GM12878 (cell line): ENCODE data around the gene TYR. TPM values are rescaled to one million over a fixed set of nuclear protein-coding genes. Genes with fewer than 3 reads are reported as not detected.

Source experiments
- ATAC-seq: fragments of 200-7000 bp; cut with Tn5 transposase; 3 replicates; pipeline ENCODE4 v1.9.1; 2020; ENCODE audit warnings: mild to moderate bottlenecking, moderate library complexity
- BruUV-seq: library from RNA; stranded (reverse); fragments of 400-500 nt; replicated peaks from 2 replicates; lab custom pipeline; 2021; lab: Mats Ljungman, UMichigan
- CTCF ChIA-PET: fragments of 300-600 bp; sonication (Branson Sonifier 250); formaldehyde crosslinking; extraction: SDS; loops from one replicate; lab custom pipeline; 2021; ENCODE audit warnings: inconsistent platforms; lab: Yijun Ruan, JAX
- POLR2A ChIA-PET: fragments of 350-600 bp; formaldehyde crosslinking; extraction: SDS; loops from one replicate; lab custom pipeline; 2021; ENCODE audit warnings: inconsistent platforms; lab: Charles Lee
- RAD21 ChIA-PET: fragments of 300-600 bp; sonication (Branson Sonifier 250); formaldehyde crosslinking; loops from one replicate; lab custom pipeline; 2023; ENCODE audit warnings: antibody characterized with exemption; ENCODE audit not compliant: unreplicated experiment; lab: Charles Lee
- SMC1A ChIA-PET: fragments of 300-600 bp; sonication (Branson Sonifier 250); formaldehyde crosslinking; loops from one replicate; lab custom pipeline; 2023; ENCODE audit not compliant: unreplicated experiment, uncharacterized antibody; lab: Charles Lee
- DNase-seq: peaks from one replicate; pipeline ENCODE4 v3.0.0-alpha.2; 2011; ENCODE audit warnings: low read depth, low spot score
- FAIRE-seq: peaks from 3 replicates; lab custom pipeline; 2011; peaks lifted over from hg19 to GRCh38; lab: Jason Lieb, UNC
- H2AFZ ChIP-seq: 2 replicates; pipeline ENCODE4 v1.6.0; 2011; ENCODE audit warnings: low read depth, low read length, control low read depth; ENCODE audit not compliant: control insufficient read depth
- H3K27ac ChIP-seq: 2 replicates; pipeline ENCODE4 v1.5.1; 2011; ENCODE audit warnings: control low read depth; ENCODE audit not compliant: control insufficient read depth, insufficient read depth
- H3K27me3 ChIP-seq, 2 experiments: replicated peaks in 1 of 2; 2 replicates each; pipeline versions ENCODE4 v1.6.0 to v1.6.1; 2011; ENCODE audit warnings: low read length in 1 of 2; ENCODE audit not compliant: control insufficient read depth in 2 of 2, insufficient read depth in 2 of 2
- H3K36me3 ChIP-seq, 2 experiments: 2 replicates each; pipeline ENCODE4 v1.5.1; 2011; ENCODE audit warnings: low read length in 1 of 2; ENCODE audit not compliant: control insufficient read depth in 2 of 2, insufficient read depth in 2 of 2
- H3K4me1 ChIP-seq: 2 replicates; pipeline ENCODE4 v1.6.1; 2011; ENCODE audit warnings: mild to moderate bottlenecking, low read length, moderate library complexity, mixed read lengths; ENCODE audit not compliant: control insufficient read depth, insufficient read depth
- H3K4me2 ChIP-seq: 2 replicates; pipeline ENCODE4 v1.6.0; 2011; ENCODE audit warnings: control low read depth; ENCODE audit not compliant: control insufficient read depth, insufficient read depth
- H3K4me3 ChIP-seq: fragments of 200-600 bp; sonication (generic); 2 replicates; pipeline ENCODE4 v1.5.1; 2016
- H3K79me2 ChIP-seq: 2 replicates; pipeline ENCODE4 v1.6.0; 2011; ENCODE audit warnings: low read length; ENCODE audit not compliant: control insufficient read depth, insufficient read depth
- H3K9ac ChIP-seq: 2 replicates; pipeline ENCODE4 v1.8.0; 2011; ENCODE audit warnings: low read length, control low read depth, mixed read lengths; ENCODE audit not compliant: control insufficient read depth, insufficient read depth
- H3K9me3 ChIP-seq: replicated peaks from 3 replicates; pipeline ENCODE4 v1.5.1; 2011; ENCODE audit warnings: mild to moderate bottlenecking, low read length; ENCODE audit not compliant: control insufficient read depth, insufficient read depth
- H4K20me1 ChIP-seq: 2 replicates; pipeline ENCODE4 v1.6.0; 2011; ENCODE audit not compliant: control insufficient read depth, insufficient read depth
- BRCA1 ChIP-seq: IDR thresholded peaks from 2 replicates; pipeline ENCODE4 v1.6.1; 2011; ENCODE audit warnings: low read depth, low read length, improper control_type of control experiment
- EED ChIP-seq: sonication (generic); IDR thresholded peaks from 2 replicates; pipeline ENCODE4 v1.6.1; 2016; ENCODE audit warnings: antibody characterized with exemption, low read depth
- IKZF2 ChIP-seq, 2 experiments: fragments of 450-650 bp; IDR thresholded peaks; 2 replicates each; pipeline ENCODE4 v1.6.1; 2017; ENCODE audit warnings: mild to moderate bottlenecking in 2 of 2, moderate library complexity in 2 of 2
- NBN ChIP-seq: fragments of 450-650 bp; IDR thresholded peaks from 2 replicates; pipeline ENCODE4 v1.6.1; 2016
- PAX5 ChIP-seq: IDR thresholded peaks from 2 replicates; pipeline ENCODE4 v1.6.1; 2011; ENCODE audit warnings: low read depth, low read length, borderline replicate concordance
- POLR2AphosphoS5 ChIP-seq: IDR thresholded peaks from 2 replicates; pipeline ENCODE4 v1.6.1; 2011; ENCODE audit warnings: mild to moderate bottlenecking, low read length, inconsistent platforms
- RB1 ChIP-seq: fragments of 450-650 bp; formaldehyde crosslinking; IDR thresholded peaks from 2 replicates; pipeline ENCODE4 v1.6.1; 2017; ENCODE audit warnings: mild to moderate bottlenecking, borderline replicate concordance
- SMAD1 ChIP-seq: fragments of 450-650 bp; IDR thresholded peaks from 2 replicates; pipeline ENCODE4 v1.6.1; 2018; ENCODE audit warnings: mild to moderate bottlenecking, low read depth; ENCODE audit not compliant: partially characterized antibody
- SMC3 ChIP-seq: IDR thresholded peaks from 2 replicates; pipeline ENCODE4 v1.6.1; 2011; ENCODE audit warnings: low read length, improper control_type of control experiment, borderline replicate concordance
- WRNIP1 ChIP-seq: IDR thresholded peaks from 2 replicates; pipeline ENCODE4 v1.6.1; 2011; ENCODE audit warnings: low read depth, low read length, improper control_type of control experiment, borderline replicate concordance
- ZBTB4 ChIP-seq: fragments of 450-650 bp; formaldehyde crosslinking; IDR thresholded peaks from 2 replicates; pipeline ENCODE4 v1.4.0; 2022; ENCODE audit warnings: mild to moderate bottlenecking, moderate library complexity
- ZSCAN29 ChIP-seq: fragments of 450-650 bp; IDR thresholded peaks from 2 replicates; pipeline ENCODE4 v1.6.1; 2017; ENCODE audit warnings: mild to moderate bottlenecking, moderate library complexity
- WGBS: methylation state at CpG from one replicate; pipeline ENCODE4 v1.1.6; 2016; ENCODE audit warnings: low lambda C conversion rate; ENCODE audit not compliant: insufficient replicate concordance, insufficient coverage; ENCODE audit errors: missing lambda C conversion rate; 5-methylcytosine and 5-hydroxymethylcytosine counted together
- in situ Hi-C: fragments of 300-500 bp; cut with MboI; formaldehyde crosslinking; loops from 9 replicates; pipeline ENCODE4 v1.14.3; 2018; ENCODE audit warnings: mixed read lengths
- intact Hi-C: fragments of 100-400 bp; cut with micrococcal nuclease; formaldehyde crosslinking; loops from one replicate; pipeline ENCODE4 v1.14.2; 2022; ENCODE audit not compliant: unreplicated experiment
- polyA plus RNA-seq, 11 experiments: library from polyadenylated mRNA; depleted of rRNA in 4 of 11; unstranded in 6 of 11; stranded (reverse) in 5 of 11; fragments of >200 nt; fragmentation: Nextera tagmentation in 4 of 11; fragmentation: Illumina TruSeq in 1 of 11; extraction: Ambion mirVana in 4 of 11; extraction: Trizol in 1 of 11; gene quantifications; 1 replicate in 1 of 11; 2 replicates in 10 of 11; pipeline versions ENCODE4 v1.2.1 to v1.2.3, GENCODE V29; 2011 to 2016; ENCODE audit warnings: inconsistent platforms in 2 of 11, missing spikeins in 2 of 11, low read depth in 1 of 11
- total RNA-seq, 4 experiments: library from RNA; depleted of rRNA in 3 of 4; stranded (reverse); fragments of >200 nt in 3 of 4; fragmentation: Illumina TruSeq in 1 of 4; extraction: Trizol in 1 of 4; gene quantifications; 2 replicates each; pipeline versions ENCODE4 v1.2.1 to v1.2.3, GENCODE V29; 2013 to 2021

The TYR gene
- total and polyA plus RNA-seq, 10 of the 15 experiments (the other 5 are each of a cell fraction or from before 2014, with no cell fraction given): not detected

GRCh38 chr11:89182773-89183518 is 5.3 kb downstream of the TYR start:
- intact Hi-C loops (no loop called here), in situ Hi-C loops (no loop called here)
- no peaks in the 10 kb centered on the region for H3K4me1 ChIP-seq
- CTCF ChIA-PET: no interaction called here
- no peak overlapping the region for H3K9ac ChIP-seq
- no peaks in the 10 kb centered on the region for H3K27me3 ChIP-seq
- POLR2A ChIA-PET: no interaction called here
- ATAC-seq: no peak
- no peak overlapping the region for H3K27ac ChIP-seq
- H3K9me3 ChIP-seq: no peaks in the 10 kb centered on the region
- no TSS peak for BruUV-seq
- DNase-seq: no peak
- no peak overlapping the region for H3K4me2 ChIP-seq
- whole genome bisulfite sequencing: 19% methylated on average over 5 of the region's 5 CpGs
- no peak overlapping the region for H2AFZ ChIP-seq
- no peaks in the 10 kb centered on the region for H4K20me1 ChIP-seq
- no peaks in the 10 kb centered on the region for H3K36me3 ChIP-seq
- TF ChIP-seq ZSCAN29 (no peak), RB1 (no peak), PAX5 (no peak), WRNIP1 (no peak), ZBTB4 (no peak), NBN (no peak), SMC3 (no peak), SMAD1 (no peak), IKZF2 (IDR thresholded peaks at IDR 0.05) (no peak), BRCA1 (no peak), EED (no peak), POLR2AphosphoS5 (no peak)
- SMC1A ChIA-PET: interaction anchor here (0.6 kb wide), 1 partner anchor 1598 kb away, joined by 3 read pairs; no protein-coding TSS in a partner anchor
- no peak overlapping the region for H3K4me3 ChIP-seq
- RAD21 ChIA-PET: no interaction called here
- H3K79me2 ChIP-seq: no peaks in the 10 kb centered on the region
- FAIRE-seq: no peak
